GM19025 (cell line): Measurements from ENCODE around the gene LRRC75A.
"Not testable (repeated sequence)": the region's sequence is repeated elsewhere in the genome, so short reads cannot be mapped to it uniquely, and the experiment has no call there.

Source experiments
- ATAC-seq: cut with Tn5 transposase; IDR thresholded peaks from one replicate; pipeline ENCODE4 v1.9.1; 2021; ENCODE audit warnings: mild to moderate bottlenecking, low read depth, moderate library complexity; ENCODE audit not compliant: unreplicated experiment

The LRRC75A gene

GRCh38 chr17:16491703-16492612, at the start of gene LRRC75A:
Gene LRRC75A, minus strand, starts transcription at chr17:16492193. Its CDS starts 203 bp downstream, at chr17:16491990.
- ATAC-seq = no peak

GRCh38 chr17:16537130-16537458, 45.1 kb upstream of the LRRC75A start:
- no peak for ATAC-seq

GRCh38 chr17:16534236-16534635, 42.2 kb upstream of the LRRC75A start:
- ATAC-seq = no peak

- ATAC-seq = no peak
Observed at GRCh38 chr17:16529906-16530305, 37.9 kb upstream of the LRRC75A start.

- no peak for ATAC-seq
Observed at GRCh38 chr17:16527298-16527697, 35.3 kb upstream of the LRRC75A start.

- ATAC-seq = not testable (repeated sequence)
Observed at GRCh38 chr17:16525556-16525955, 33.6 kb upstream of the LRRC75A start.

GRCh38 chr17:16521070-16521727, 29.2 kb upstream of the LRRC75A start:
- peak; percentile 80 for ATAC-seq

GRCh38 chr17:16519021-16519420, 27.0 kb upstream of the LRRC75A start:
- ATAC-seq = no peak

GRCh38 chr17:16517477-16517876, 25.5 kb upstream of the LRRC75A start:
- no peak for ATAC-seq

- ATAC-seq = no peak
Observed at GRCh38 chr17:16516594-16517051, 24.6 kb upstream of the LRRC75A start.

- no peak for ATAC-seq
Observed at GRCh38 chr17:16515933-16516332, 23.9 kb upstream of the LRRC75A start.

- ATAC-seq = no peak
Observed at GRCh38 chr17:16513873-16514272, 21.9 kb upstream of the LRRC75A start.

- no peak for ATAC-seq
Observed at GRCh38 chr17:16512011-16512410, 20.0 kb upstream of the LRRC75A start.

- no peak for ATAC-seq
Observed at GRCh38 chr17:16511593-16511992, 19.6 kb upstream of the LRRC75A start.

- ATAC-seq = no peak
Observed at GRCh38 chr17:16507918-16508533, 16.0 kb upstream of the LRRC75A start.

GRCh38 chr17:16506188-16506587, 14.2 kb upstream of the LRRC75A start:
- ATAC-seq = no peak

GRCh38 chr17:16504984-16505383, 13.0 kb upstream of the LRRC75A start:
- ATAC-seq = no peak

- no peak for ATAC-seq
Observed at GRCh38 chr17:16496820-16497489, 5.0 kb upstream of the LRRC75A start.

GRCh38 chr17:16495980-16496819, 4.2 kb upstream of the LRRC75A start:
- no peak for ATAC-seq

GRCh38 chr17:16495561-16495960, 3.6 kb upstream of the LRRC75A start:
- no peak for ATAC-seq
